ENCODE data around the gene DBI. TPM values are rescaled to one million over a fixed set of nuclear protein-coding genes. Genes with fewer than 3 reads are reported as not detected.

Gene DBI
- polyA plus RNA-seq, 1 of the 3 experiments (the other 2 are of a cell fraction) = 150 TPM

GRCh38 chr2:119421304-119421703 is 54.5 kb downstream of the DBI start (continued):
- TF ChIP-seq ZBTB33 (IDR thresholded peaks at IDR 0.05; ENCODE audit: borderline replicate concordance, low read depth) (no peak), IRF3 (IDR thresholded peaks at IDR 0.05; ENCODE audit: low read depth, low read length) (no peak)

GRCh38 chr2:119421741-119422140 is 55.0 kb downstream of the DBI start:
- ChIA-PET CTCF (no interaction called here), POLR2A (no interaction called here)
- no peaks in the 10 kb centered on the region for H3F3A ChIP-seq (replicated peaks; ENCODE audit: insufficient read depth)
- no peaks in the 10 kb centered on the region for H3K9me3 ChIP-seq
- no peak overlapping the region for H3K27ac ChIP-seq (ENCODE audit: low read depth in 2 of 2, low read length in 1 of 2)
- H3K79me2 ChIP-seq (ENCODE audit: insufficient read depth) = no peaks in the 10 kb centered on the region
- H3K27me3 ChIP-seq (ENCODE audit: insufficient read depth) = peaks cover 7% of the 10 kb centered on the region
- TF ChIP-seq CTCF (IDR thresholded peaks at IDR 0.05) (no peak), ELF1 (IDR thresholded peaks at IDR 0.05) (no peak), FOSL2 (IDR thresholded peaks at IDR 0.05; ENCODE audit: borderline replicate concordance, low read depth) (no peak), JUND (IDR thresholded peaks at IDR 0.05) (no peak), RCOR1 (IDR thresholded peaks at IDR 0.05; ENCODE audit: low read length) (no peak), USF2 (IDR thresholded peaks at IDR 0.05; ENCODE audit: borderline replicate concordance, low read depth, low read length) (no peak), YY1 (IDR thresholded peaks at IDR 0.05; ENCODE audit: low read depth) (no peak)
- H3K4me1 ChIP-seq (ENCODE audit: control insufficient read depth in 1 of 2, insufficient read depth in 2 of 2, low read depth in 1 of 2, low read length in 1 of 2) = peaks cover 0 to 3% of the 10 kb centered on the region in 2 experiments; a peak in 1 of 4 replicates
- H3K36me3 ChIP-seq (replicated peaks in 1 of 2; ENCODE audit: control insufficient read depth in 1 of 2, insufficient read depth in 2 of 2, low read length in 1 of 2) = no peaks in the 10 kb centered on the region
- no peak overlapping the region for H2AFZ ChIP-seq (ENCODE audit: low read depth)
- H3K4me3 ChIP-seq (ENCODE audit: low read depth in 2 of 2, low read length in 1 of 2) = no peak overlapping the region
- H3K9ac ChIP-seq = no peak overlapping the region
- no peaks in the 10 kb centered on the region for H3K9me2 ChIP-seq
- no peak for DNase-seq
- H3K4me2 ChIP-seq = no peak overlapping the region
- no peaks in the 10 kb centered on the region for H4K20me1 ChIP-seq (ENCODE audit: insufficient read depth)

Other genes with a start within 250 kb of the DBI start
- not detected in 2 replicates for gene C1QL2, start 208.2 kb upstream of the DBI start, polyA plus RNA-seq (2012; rRNA removed)
- gene STEAP3, start 143.1 kb upstream of the DBI start, polyA plus RNA-seq (2012; rRNA removed) = 30.6 and 34.3 TPM in 2 replicates
- 6.0 and 10.9 TPM in 2 replicates for gene C2orf76, start 143 bp upstream of the DBI start, polyA plus RNA-seq (2012; rRNA removed)
- 0.13 and 0.25 TPM in 2 replicates for gene TMEM37, start 64.9 kb downstream of the DBI start, polyA plus RNA-seq (2012; rRNA removed)
- not detected in 2 replicates for gene SCTR, start 157.5 kb downstream of the DBI start, polyA plus RNA-seq (2012; rRNA removed)
- gene CFAP221, start 177.5 kb downstream of the DBI start, polyA plus RNA-seq (2012; rRNA removed) = 0.12 and 0.15 TPM in 2 replicates

Measured in SK-N-SH (cell line).